Lung (tissue), 12 donors: ENCODE results near the gene RAET1G. TPM values are rescaled to one million over a fixed set of nuclear protein-coding genes. Genes with fewer than 3 reads are reported as not detected.
"Not testable (repeated sequence)": the region's sequence is repeated elsewhere in the genome, so short reads cannot be mapped to it uniquely, and the experiment has no call there.

ENCODE experiments used
- ATAC-seq: fragments of 200-7000 bp; cut with Tn5 transposase; one replicate; pipeline ENCODE4 v1.9.1; 2020; ENCODE audit warnings: moderate number of reproducible peaks; ENCODE audit not compliant: insufficient read depth, low FRiP score
- DNase-seq, 3 donors: peaks; one replicate each; pipeline ENCODE4 v3.0.0-alpha.2; 2013 to 2017
- H3K27ac ChIP-seq, 2 donors: one replicate each; pipeline ENCODE4 v1.5.1; 2013; ENCODE audit warnings: mild to moderate bottlenecking in 2 of 2, moderate library complexity in 2 of 2, control low read depth in 1 of 2, inconsistent platforms in 1 of 2, low read depth in 1 of 2, low read length in 1 of 2
- H3K27me3 ChIP-seq, 3 donors: one replicate each; pipeline ENCODE4 v1.5.1; 2013; ENCODE audit warnings: low read length in 2 of 3; ENCODE audit not compliant: control insufficient read depth in 3 of 3, insufficient read depth in 3 of 3
- H3K36me3 ChIP-seq, 4 donors: one replicate each; pipeline ENCODE4 v1.5.1; 2013; ENCODE audit warnings: low read length in 4 of 4, mild to moderate bottlenecking in 1 of 4, moderate library complexity in 1 of 4; ENCODE audit not compliant: control insufficient read depth in 4 of 4, insufficient read depth in 4 of 4
- H3K4me1 ChIP-seq, 5 donors: one replicate each; pipeline ENCODE4 v1.5.1; 2013; ENCODE audit warnings: low read length in 5 of 5, mild to moderate bottlenecking in 2 of 5, moderate library complexity in 1 of 5; ENCODE audit not compliant: control insufficient read depth in 5 of 5, insufficient read depth in 5 of 5
- H3K4me3 ChIP-seq: one replicate; pipeline ENCODE4 v1.5.1; 2013; ENCODE audit warnings: mild to moderate bottlenecking, control low read depth, moderate library complexity
- H3K9ac ChIP-seq, 2 donors: one replicate each; pipeline ENCODE4 v1.5.1; 2013; ENCODE audit warnings: low read length in 2 of 2, control low read depth in 1 of 2; ENCODE audit not compliant: insufficient read depth in 1 of 2
- H3K9me3 ChIP-seq, 4 donors: one replicate each; pipeline ENCODE4 v1.5.1; 2013; ENCODE audit warnings: low read length in 3 of 4, mild to moderate bottlenecking in 1 of 4, moderate library complexity in 1 of 4; ENCODE audit not compliant: control insufficient read depth in 4 of 4, insufficient read depth in 3 of 4
- WGBS, 2 donors: extraction: QIAGEN DNeasy Blood & Tissue Kit; methylation state at CpG; one replicate each; pipeline ENCODE4 v1.1.7; 2013; 5-methylcytosine and 5-hydroxymethylcytosine counted together
- polyA plus RNA-seq, 2 donors: library from polyadenylated mRNA; stranded (reverse); fragments of 200-250 nt; gene quantifications; one replicate each; pipeline ENCODE4 v1.2.1, GENCODE V29; 2013
- total RNA-seq, 2 donors: library from RNA; depleted of rRNA in 1 of 2; stranded (reverse); fragments of >200 nt in 1 of 2; gene quantifications; one replicate each; pipeline ENCODE4 v1.2.1, GENCODE V29; 2014 to 2021
- TF ChIP-seq, protein P1 (sequence below): IDR thresholded peaks from 2 replicates; pipeline ENCODE4 v1.5.1; 2012; ENCODE audit warnings: mild to moderate bottlenecking; ENCODE audit errors: control extremely low read depth, extremely low read depth
- donor health status: control.
- donor health status: control.
- donor health status: Bipolar disorder and iron deficiency.
- donor health status: healthy.
- donor health status: DM: yes; HTN: yes; CAD: no.

RAET1G gene
- total and polyA plus RNA-seq, 4 donors: 0.32 to 1.8 (median 0.99) TPM

- no peaks in the 10 kb centered on the region for H3K36me3 ChIP-seq
- H3K4me1 ChIP-seq: peaks cover 0 to 1% (median 0%) of the 10 kb centered on the region in 5 donors
- no peak overlapping the region for H3K9ac ChIP-seq
- H3K4me3 ChIP-seq: no peak overlapping the region
- no peak for ATAC-seq
- 51 to 52% methylated on average over 8 of the region's 8 CpGs for WGBS, 2 donors
- TF ChIP-seq, protein P1, sequence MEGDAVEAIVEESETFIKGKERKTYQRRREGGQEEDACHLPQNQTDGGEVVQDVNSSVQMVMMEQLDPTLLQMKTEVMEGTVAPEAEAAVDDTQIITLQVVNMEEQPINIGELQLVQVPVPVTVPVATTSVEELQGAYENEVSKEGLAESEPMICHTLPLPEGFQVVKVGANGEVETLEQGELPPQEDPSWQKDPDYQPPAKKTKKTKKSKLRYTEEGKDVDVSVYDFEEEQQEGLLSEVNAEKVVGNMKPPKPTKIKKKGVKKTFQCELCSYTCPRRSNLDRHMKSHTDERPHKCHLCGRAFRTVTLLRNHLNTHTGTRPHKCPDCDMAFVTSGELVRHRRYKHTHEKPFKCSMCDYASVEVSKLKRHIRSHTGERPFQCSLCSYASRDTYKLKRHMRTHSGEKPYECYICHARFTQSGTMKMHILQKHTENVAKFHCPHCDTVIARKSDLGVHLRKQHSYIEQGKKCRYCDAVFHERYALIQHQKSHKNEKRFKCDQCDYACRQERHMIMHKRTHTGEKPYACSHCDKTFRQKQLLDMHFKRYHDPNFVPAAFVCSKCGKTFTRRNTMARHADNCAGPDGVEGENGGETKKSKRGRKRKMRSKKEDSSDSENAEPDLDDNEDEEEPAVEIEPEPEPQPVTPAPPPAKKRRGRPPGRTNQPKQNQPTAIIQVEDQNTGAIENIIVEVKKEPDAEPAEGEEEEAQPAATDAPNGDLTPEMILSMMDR: no peak
- H3K27ac ChIP-seq: no peak overlapping the region
- no peak for DNase-seq
- no peaks in the 10 kb centered on the region for H3K9me3 ChIP-seq
- H3K27me3 ChIP-seq: peaks cover 0 to 76% (median 41%) of the 10 kb centered on the region in 3 donors
These were observed 27.5 kb upstream of the RAET1G start for GRCh38 chr6:149950423-149950822.

DNA sequence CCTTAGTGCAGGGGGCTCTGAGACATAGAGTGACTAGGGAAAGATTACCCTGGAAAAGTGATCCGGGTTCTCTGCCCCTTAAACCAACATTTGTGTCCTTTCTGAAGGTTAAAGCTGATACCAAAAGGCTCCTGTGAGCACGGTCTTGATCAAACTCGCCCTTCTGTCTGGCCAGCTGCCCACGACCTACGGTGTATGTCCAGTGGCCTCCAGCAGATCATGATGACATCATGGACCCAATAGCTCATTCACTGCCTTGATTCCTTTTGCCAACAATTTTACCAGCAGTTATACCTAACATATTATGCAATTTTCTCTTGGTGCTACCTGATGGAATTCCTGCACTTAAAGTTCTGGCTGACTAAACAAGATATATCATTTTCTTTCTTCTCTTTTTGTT lies 25.7 kb upstream of the RAET1G start:
- TF ChIP-seq, protein P1: no peak
- Histone ChIP-seq H3K27me3 (peaks cover 0 to 62% (median 37%) of the 10 kb centered on the region in 3 donors), H3K9ac (no peak overlapping the region), H3K4me1 (no peaks in the 10 kb centered on the region), H3K27ac (no peak overlapping the region), H3K4me3 (no peak overlapping the region), H3K9me3 (no peaks in the 10 kb centered on the region), H3K36me3 (no peaks in the 10 kb centered on the region)
- ATAC-seq (no peak), DNase-seq (no peak)
- 86 to 92% methylated on average over 5 of the region's 5 CpGs for WGBS, 2 donors

DNA sequence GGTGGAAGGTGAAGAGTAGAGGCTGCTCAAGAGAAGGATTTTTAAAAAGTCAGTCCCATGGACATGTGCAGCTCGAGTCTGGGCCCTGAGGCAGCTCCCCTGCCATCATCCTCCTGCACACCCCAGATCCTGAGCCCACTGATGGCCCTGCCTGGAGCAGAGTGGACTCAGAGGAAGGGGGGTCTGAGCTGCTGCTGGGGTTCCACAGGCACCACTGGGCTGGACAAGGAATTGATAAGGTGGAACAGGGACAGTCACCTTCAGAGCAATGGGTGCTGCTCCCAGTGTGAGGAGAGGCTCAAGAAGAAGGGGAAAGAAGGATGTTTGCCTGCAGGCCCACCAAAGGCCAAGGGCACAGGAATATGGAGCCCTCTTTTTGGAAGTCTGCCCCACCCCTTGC lies 25.1 kb upstream of the RAET1G start:
- no peak overlapping the region for H3K4me3 ChIP-seq
- H3K4me1 ChIP-seq: no peaks in the 10 kb centered on the region
- H3K27me3 ChIP-seq: peaks cover 0 to 62% (median 31%) of the 10 kb centered on the region in 3 donors
- no peaks in the 10 kb centered on the region for H3K9me3 ChIP-seq
- DNase-seq (no peak), ATAC-seq (no peak)
- WGBS, 2 donors: 84 to 89% methylated on average over 1 of the region's 1 CpG
- H3K36me3 ChIP-seq: no peaks in the 10 kb centered on the region
- TF ChIP-seq, protein P1: no peak
- no peak overlapping the region for H3K27ac ChIP-seq
- H3K9ac ChIP-seq: no peak overlapping the region

DNA sequence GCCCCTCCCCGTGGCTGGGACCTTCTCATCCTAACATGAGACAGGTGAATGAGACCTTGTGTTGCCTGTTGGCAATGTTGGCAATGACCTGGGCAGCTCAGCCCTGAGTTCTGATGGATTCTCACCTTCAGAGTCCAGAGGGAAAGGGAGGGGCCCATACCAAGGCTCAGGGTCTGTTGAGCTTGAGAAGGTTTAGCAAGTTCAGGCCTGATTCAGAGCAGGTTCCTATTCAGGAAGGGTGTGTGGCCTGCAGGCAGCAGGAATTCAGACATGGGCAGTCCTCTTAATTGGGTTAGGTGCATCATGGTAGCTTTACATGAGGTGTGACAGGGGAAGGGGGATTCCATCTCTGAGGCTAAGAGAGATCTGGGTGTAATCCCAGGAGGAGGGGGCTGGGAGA lies 24.6 kb upstream of the RAET1G start:
- H3K9me3 ChIP-seq, H3K27ac ChIP-seq, ATAC-seq, H3K9ac ChIP-seq, H3K4me1 ChIP-seq, H3K4me3 ChIP-seq, H3K36me3 ChIP-seq, DNase-seq: not testable (repeated sequence)
- no CpG with 5 or more reads among the region's 1 CpG for WGBS, 2 donors
- H3K27me3 ChIP-seq: peaks cover 0 to 60% (median 27%) of the 10 kb centered on the region in 3 donors

DNA sequence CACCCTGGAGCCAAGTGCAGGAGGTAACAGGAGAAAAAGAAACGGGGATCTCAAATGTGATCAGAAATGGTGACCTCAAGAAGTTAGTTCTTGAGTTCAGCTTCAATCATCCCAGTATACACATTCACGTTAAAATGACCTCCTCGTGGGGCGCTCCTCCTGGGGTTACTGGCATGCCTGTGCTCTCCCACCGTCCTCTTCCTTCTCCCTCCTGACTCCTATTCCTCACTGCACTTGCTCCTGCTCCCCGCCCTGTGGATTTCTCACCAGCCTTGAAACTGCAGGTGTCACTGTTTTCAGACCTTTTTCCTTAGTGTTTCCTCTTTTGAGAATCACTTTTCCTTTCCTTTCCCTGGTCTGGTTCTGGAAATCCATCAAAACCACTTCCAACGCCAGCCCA lies 23.7 kb upstream of the RAET1G start:
- not testable (repeated sequence) for H3K4me1 ChIP-seq, H3K36me3 ChIP-seq, DNase-seq, H3K9me3 ChIP-seq, H3K27ac ChIP-seq, ATAC-seq, H3K4me3 ChIP-seq, H3K9ac ChIP-seq
- WGBS, 2 donors: 66 to 69% methylated on average over 7 of the region's 7 CpGs
- peaks cover 0 to 54% (median 21%) of the 10 kb centered on the region in 3 donors for H3K27me3 ChIP-seq

DNA sequence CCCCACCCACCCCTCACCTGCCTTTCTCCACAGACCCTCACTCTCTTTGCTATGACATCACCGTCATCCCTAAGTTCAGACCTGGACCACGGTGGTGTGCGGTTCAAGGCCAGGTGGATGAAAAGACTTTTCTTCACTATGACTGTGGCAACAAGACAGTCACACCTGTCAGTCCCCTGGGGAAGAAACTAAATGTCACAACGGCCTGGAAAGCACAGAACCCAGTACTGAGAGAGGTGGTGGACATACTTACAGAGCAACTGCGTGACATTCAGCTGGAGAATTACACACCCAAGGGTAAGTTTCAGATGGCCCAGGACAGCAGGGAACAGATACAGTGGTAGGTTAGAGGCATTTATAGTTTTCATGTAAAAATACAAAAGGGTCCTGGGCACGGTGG lies 22.4 kb upstream of the RAET1G start:
- DNase-seq, H3K27ac ChIP-seq, H3K9ac ChIP-seq, ATAC-seq, H3K36me3 ChIP-seq, H3K9me3 ChIP-seq, H3K4me1 ChIP-seq, H3K4me3 ChIP-seq: not testable (repeated sequence)
- peaks cover 0 to 50% (median 19%) of the 10 kb centered on the region in 3 donors for H3K27me3 ChIP-seq
- 82 to 87% methylated on average over 3 to 5 of the region's 6 CpGs for WGBS, 2 donors
